CD8-positive, alpha-beta memory T cell (primary cell): ENCODE data around the gene TEKT5. TPM values are rescaled to one million over a fixed set of nuclear protein-coding genes. Genes with fewer than 3 reads are reported as not detected.
A peak's percentile ranks its signal among the peaks of the same experiment; 100 is the strongest.
"Not testable (repeated sequence)": the region's sequence is repeated elsewhere in the genome, so short reads cannot be mapped to it uniquely, and the experiment has no call there.

Experiments used
- CTCF ChIA-PET: fragments of 350-600 bp; sonication (Branson Sonifier 250); formaldehyde crosslinking; loops from one replicate; lab custom pipeline; 2021; ENCODE audit warnings: antibody characterized with exemption; lab: Charles Lee
- POLR2A ChIA-PET: fragments of 350-600 bp; sonication (Branson Sonifier 250); formaldehyde crosslinking; loops from one replicate; lab custom pipeline; 2021; ENCODE audit warnings: antibody characterized with exemption; lab: Charles Lee
- DNase-seq, 5 donors: peaks; one replicate each; pipeline versions ENCODE4 v3.0.0 to v3.0.0-alpha.2; 2020 to 2022; ENCODE audit warnings: mixed read lengths in 1 of 5
- H3K27ac ChIP-seq: one replicate; pipeline ENCODE4 v1.7.0; 2013; ENCODE audit warnings: low read depth, mild to moderate bottlenecking, low read length, moderate library complexity
- H3K27me3 ChIP-seq: 2 replicates; pipeline ENCODE4 v1.7.0; 2013; ENCODE audit warnings: low read length, mild to moderate bottlenecking; ENCODE audit not compliant: insufficient read depth, poor library complexity, severe bottlenecking
- H3K36me3 ChIP-seq: 2 replicates; pipeline ENCODE4 v1.7.0; 2013; ENCODE audit warnings: mild to moderate bottlenecking, low read length, moderate library complexity; ENCODE audit not compliant: insufficient read depth
- H3K4me1 ChIP-seq: 2 replicates; pipeline ENCODE4 v1.7.0; 2013; ENCODE audit warnings: mild to moderate bottlenecking, low read length, moderate library complexity; ENCODE audit not compliant: insufficient read depth
- H3K4me3 ChIP-seq: 2 replicates; pipeline ENCODE4 v1.7.0; 2013; ENCODE audit warnings: mild to moderate bottlenecking, low read length
- H3K9me3 ChIP-seq: 2 replicates; pipeline ENCODE4 v1.7.0; 2013; ENCODE audit warnings: mild to moderate bottlenecking, low read length
- H3K27ac Mint-ChIP-seq, 8 donors: one replicate each; pipeline ENCODE4 v1.8.0; 2020 to 2021; ENCODE audit warnings: mixed read lengths in 8 of 8, mild to moderate bottlenecking in 6 of 8, inconsistent platforms in 3 of 8, moderate library complexity in 3 of 8
- H3K27me3 Mint-ChIP-seq, 2 donors: one replicate each; pipeline ENCODE4 v1.8.0; 2020 to 2021; ENCODE audit warnings: mixed read lengths in 2 of 2, mild to moderate bottlenecking in 1 of 2, moderate library complexity in 1 of 2
- H3K36me3 Mint-ChIP-seq, 3 donors: one replicate each; pipeline ENCODE4 v1.8.0; 2020 to 2021; ENCODE audit warnings: mixed read lengths in 3 of 3, inconsistent platforms in 1 of 3, mild to moderate bottlenecking in 1 of 3
- H3K4me1 Mint-ChIP-seq, 3 donors: one replicate each; pipeline ENCODE4 v1.8.0; 2020 to 2021; ENCODE audit warnings: mixed read lengths in 3 of 3, inconsistent platforms in 1 of 3, mild to moderate bottlenecking in 1 of 3
- H3K4me3 Mint-ChIP-seq, 7 donors: one replicate each; pipeline ENCODE4 v1.8.0; 2020 to 2021; ENCODE audit warnings: mixed read lengths in 7 of 7, mild to moderate bottlenecking in 6 of 7, moderate library complexity in 4 of 7, inconsistent platforms in 2 of 7
- H3K9me3 Mint-ChIP-seq, 5 donors: one replicate each; pipeline ENCODE4 v1.8.0; 2020 to 2022; ENCODE audit warnings: mixed read lengths in 5 of 5, mild to moderate bottlenecking in 3 of 5, moderate library complexity in 2 of 5, inconsistent platforms in 1 of 5
- polyA plus RNA-seq: library from polyadenylated mRNA; unstranded; fragments of 300-500 nt; fragmentation: Illumina TruSeq; gene quantifications from one replicate; pipeline ENCODE4 v1.2.3, GENCODE V29; 2021
- total RNA-seq, 2 experiments: library from RNA; stranded (reverse); gene quantifications; one replicate each; pipeline ENCODE4 v1.2.3, GENCODE V29; 2021

Gene TEKT5
- total and polyA plus RNA-seq, 3 experiments from 2014 or later: not detected

GRCh38 chr16:10635365-10636021 is 59.2 kb downstream of the TEKT5 start:
- no peak overlapping the region for H3K27ac ChIP-seq
- Mint-ChIP-seq H3K9me3 (peaks cover 0 to 2% (median 0%) of the 10 kb centered on the region in 5 donors), H3K27ac (no peak overlapping the region), H3K27me3 (peaks cover 13 to 16% of the 10 kb centered on the region in 2 donors), H3K36me3 (peaks cover 0 to 2% (median 0%) of the 10 kb centered on the region in 3 donors), H3K4me1 (no peaks in the 10 kb centered on the region), H3K4me3 (no peak overlapping the region)
- no peaks in the 10 kb centered on the region for H3K4me1 ChIP-seq
- DNase-seq: no peak
- H3K36me3 ChIP-seq: no peaks in the 10 kb centered on the region
- H3K27me3 ChIP-seq: no peaks in the 10 kb centered on the region
- POLR2A ChIA-PET: no interaction called here
- no peak overlapping the region for H3K4me3 ChIP-seq
- no peaks in the 10 kb centered on the region for H3K9me3 ChIP-seq
- CTCF ChIA-PET: no interaction called here

GRCh38 chr16:10633429-10633828 is 61.3 kb downstream of the TEKT5 start:
- H3K9me3 Mint-ChIP-seq, H3K27ac Mint-ChIP-seq, H3K4me3 Mint-ChIP-seq, H3K36me3 ChIP-seq, CTCF ChIA-PET, H3K9me3 ChIP-seq, H3K36me3 Mint-ChIP-seq, DNase-seq, H3K27ac ChIP-seq, H3K27me3 ChIP-seq, H3K4me1 Mint-ChIP-seq, H3K4me1 ChIP-seq, POLR2A ChIA-PET, H3K4me3 ChIP-seq: not testable (repeated sequence)
- H3K27me3 Mint-ChIP-seq: peaks cover 12 to 22% of the 10 kb centered on the region in 2 donors

GRCh38 chr16:10631886-10632285 is 62.8 kb downstream of the TEKT5 start:
- H3K4me3 ChIP-seq: no peak overlapping the region

GRCh38 chr16:10629592-10629963 is 65.2 kb downstream of the TEKT5 start:
- H3K9me3 ChIP-seq: no peaks in the 10 kb centered on the region
- no peak overlapping the region for H3K27ac Mint-ChIP-seq
- no peak overlapping the region for H3K4me3 Mint-ChIP-seq
- H3K27me3 ChIP-seq: no peaks in the 10 kb centered on the region
- H3K4me1 Mint-ChIP-seq: no peaks in the 10 kb centered on the region
- CTCF ChIA-PET: no interaction called here
- no peak overlapping the region for H3K4me3 ChIP-seq
- H3K4me1 ChIP-seq: no peaks in the 10 kb centered on the region
- H3K9me3 Mint-ChIP-seq: peaks cover 0 to 2% (median 0%) of the 10 kb centered on the region in 5 donors
- H3K36me3 Mint-ChIP-seq: no peaks in the 10 kb centered on the region
- no peak overlapping the region for H3K27ac ChIP-seq
- peaks cover 9 to 22% of the 10 kb centered on the region in 2 donors for H3K27me3 Mint-ChIP-seq
- H3K36me3 ChIP-seq: no peaks in the 10 kb centered on the region
- no peak for DNase-seq
- POLR2A ChIA-PET: no interaction called here

More at GRCh38 chr16:10631886-10632285, 62.8 kb downstream of the TEKT5 start:
- no peaks in the 10 kb centered on the region for H3K4me1 Mint-ChIP-seq
- Histone ChIP-seq H3K27ac (no peak overlapping the region), H3K4me1 (no peaks in the 10 kb centered on the region), H3K9me3 (no peaks in the 10 kb centered on the region), H3K27me3 (no peaks in the 10 kb centered on the region), H3K36me3 (no peaks in the 10 kb centered on the region)
- peaks cover 8 to 22% of the 10 kb centered on the region in 2 donors for H3K27me3 Mint-ChIP-seq
- peaks cover 0 to 3% (median 0%) of the 10 kb centered on the region in 5 donors for H3K9me3 Mint-ChIP-seq
- H3K4me3 Mint-ChIP-seq: no peak overlapping the region
- ChIA-PET POLR2A (no interaction called here), CTCF (no interaction called here)
- DNase-seq: no peak
- no peaks in the 10 kb centered on the region for H3K36me3 Mint-ChIP-seq
- peak overlapping the region in 1 of 8 donors; percentile 34 for H3K27ac Mint-ChIP-seq

- Mint-ChIP-seq H3K9me3 (peaks cover 0 to 2% (median 0%) of the 10 kb centered on the region in 5 donors), H3K36me3 (no peaks in the 10 kb centered on the region)
- POLR2A ChIA-PET: no interaction called here
Observed at GRCh38 chr16:10625595-10626357, 69.0 kb downstream of the TEKT5 start.

GRCh38 chr16:10624527-10624926 is 70.2 kb downstream of the TEKT5 start:
- Mint-ChIP-seq H3K4me1 (no peaks in the 10 kb centered on the region), H3K27me3 (peaks cover 10 to 12% of the 10 kb centered on the region in 2 donors), H3K9me3 (peaks cover 0 to 2% (median 0%) of the 10 kb centered on the region in 5 donors), H3K4me3 (no peak overlapping the region), H3K36me3 (no peaks in the 10 kb centered on the region), H3K27ac (peak overlapping the region in 1 of 8 donors; percentile 26)
- POLR2A ChIA-PET: no interaction called here
- Histone ChIP-seq H3K9me3 (no peaks in the 10 kb centered on the region), H3K4me3 (no peak overlapping the region), H3K36me3 (no peaks in the 10 kb centered on the region), H3K27ac (no peak overlapping the region), H3K4me1 (no peaks in the 10 kb centered on the region), H3K27me3 (no peaks in the 10 kb centered on the region)
- no peak for DNase-seq
- CTCF ChIA-PET: no interaction called here

More at GRCh38 chr16:10625595-10626357, 69.0 kb downstream of the TEKT5 start:
- H3K27me3 Mint-ChIP-seq: peaks cover 3 to 6% of the 10 kb centered on the region in 2 donors
- no peaks in the 10 kb centered on the region for H3K4me1 Mint-ChIP-seq
- H3K27ac ChIP-seq: no peak overlapping the region
- CTCF ChIA-PET: no interaction called here
- H3K36me3 ChIP-seq: no peaks in the 10 kb centered on the region
- no peak for DNase-seq
- no peaks in the 10 kb centered on the region for H3K4me1 ChIP-seq
- no peak overlapping the region for H3K27ac Mint-ChIP-seq
- H3K27me3 ChIP-seq: no peaks in the 10 kb centered on the region
- H3K4me3 ChIP-seq: no peak overlapping the region
- H3K9me3 ChIP-seq: no peaks in the 10 kb centered on the region
- H3K4me3 Mint-ChIP-seq: no peak overlapping the region

- no peak for DNase-seq
- Mint-ChIP-seq H3K27me3 (peaks cover 9 to 21% of the 10 kb centered on the region in 2 donors), H3K4me3 (no peak overlapping the region), H3K4me1 (no peaks in the 10 kb centered on the region), H3K9me3 (peaks cover 0 to under 1% (median 0%) of the 10 kb centered on the region in 5 donors), H3K36me3 (no peaks in the 10 kb centered on the region), H3K27ac (no peak overlapping the region)
- Histone ChIP-seq H3K27ac (no peak overlapping the region), H3K4me3 (no peak overlapping the region), H3K27me3 (no peaks in the 10 kb centered on the region), H3K36me3 (no peaks in the 10 kb centered on the region), H3K4me1 (no peaks in the 10 kb centered on the region), H3K9me3 (no peaks in the 10 kb centered on the region)
- ChIA-PET CTCF (no interaction called here), POLR2A (no interaction called here)
Observed at GRCh38 chr16:10623059-10623458, 71.7 kb downstream of the TEKT5 start.
